ENCODE results near the gene TWF2.

- TF ChIP-seq POLR2A (IDR thresholded peaks at IDR 0.05; ENCODE audit: low read length) (peak; percentile 83), GATA1 (IDR thresholded peaks at IDR 0.05; ENCODE audit: low read depth, low read length) (no peak)
Measured at GRCh38 chr3:52197842-52198625, 40.9 kb downstream of the TWF2 start, which contains the start of gene ALAS1.
